Measurements from ENCODE around the gene EHD3.

Gene EHD3

DNA sequence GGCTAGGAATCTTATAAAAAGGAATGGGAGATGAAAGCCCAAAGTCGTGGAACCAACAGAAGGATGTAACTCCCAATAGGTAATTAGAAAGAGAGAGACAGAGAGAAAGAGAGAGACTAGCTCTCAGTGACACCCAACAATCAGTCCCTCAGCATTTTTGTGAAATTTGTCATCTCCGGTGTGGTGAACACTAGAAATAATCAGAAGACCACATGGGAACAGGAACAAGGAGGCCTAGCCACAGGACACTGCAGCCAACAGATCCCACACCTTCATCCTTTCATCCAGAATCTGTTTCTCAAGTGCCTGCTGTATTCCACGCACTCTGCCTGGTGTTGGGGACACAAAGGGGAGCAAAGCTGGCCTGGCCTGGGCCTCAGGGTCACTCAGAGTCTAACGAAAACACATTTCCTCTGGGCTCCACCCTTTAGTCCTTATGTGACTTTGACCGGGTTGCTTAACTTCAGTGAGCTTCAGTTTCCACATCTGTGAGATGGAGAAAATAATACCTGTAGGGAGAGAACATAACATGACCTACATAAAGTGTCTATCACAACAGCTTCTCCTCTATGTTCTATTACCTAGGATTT, 53.1 kb downstream of the EHD3 start:
- H2AFZ ChIP-seq (ENCODE audit: low read length), result no peak overlapping the region
- no peaks in the 10 kb centered on the region for H3F3A ChIP-seq (ENCODE audit: insufficient read depth, low read length)
- no peak overlapping the region for H3K9ac ChIP-seq (ENCODE audit: low read length)
- no peaks in the 10 kb centered on the region for H3K79me2 ChIP-seq (ENCODE audit: insufficient read depth, low read length)
- no peak overlapping the region for H3K27ac ChIP-seq (ENCODE audit: low read depth, low read length, poor library complexity, severe bottlenecking)
- no peaks in the 10 kb centered on the region for H3K9me2 ChIP-seq (ENCODE audit: low read depth, low read length)
- no peak overlapping the region for H3K4me3 ChIP-seq (ENCODE audit: low read depth, low read length, poor library complexity, severe bottlenecking)
- no peaks in the 10 kb centered on the region for H4K20me1 ChIP-seq (ENCODE audit: insufficient read depth, low read length)
- no peaks in the 10 kb centered on the region for H3K9me3 ChIP-seq (ENCODE audit: low read length)
- H3K36me3 ChIP-seq (ENCODE audit: insufficient read depth, low read length), result no peaks in the 10 kb centered on the region
- no peaks in the 10 kb centered on the region for H3K4me1 ChIP-seq (ENCODE audit: insufficient read depth, low read length, severe bottlenecking)
- no peaks in the 10 kb centered on the region for H3K27me3 ChIP-seq (ENCODE audit: insufficient read depth, low read length)
- H3K4me2 ChIP-seq (ENCODE audit: low read length), result no peak overlapping the region
- TF ChIP-seq, protein P1, sequence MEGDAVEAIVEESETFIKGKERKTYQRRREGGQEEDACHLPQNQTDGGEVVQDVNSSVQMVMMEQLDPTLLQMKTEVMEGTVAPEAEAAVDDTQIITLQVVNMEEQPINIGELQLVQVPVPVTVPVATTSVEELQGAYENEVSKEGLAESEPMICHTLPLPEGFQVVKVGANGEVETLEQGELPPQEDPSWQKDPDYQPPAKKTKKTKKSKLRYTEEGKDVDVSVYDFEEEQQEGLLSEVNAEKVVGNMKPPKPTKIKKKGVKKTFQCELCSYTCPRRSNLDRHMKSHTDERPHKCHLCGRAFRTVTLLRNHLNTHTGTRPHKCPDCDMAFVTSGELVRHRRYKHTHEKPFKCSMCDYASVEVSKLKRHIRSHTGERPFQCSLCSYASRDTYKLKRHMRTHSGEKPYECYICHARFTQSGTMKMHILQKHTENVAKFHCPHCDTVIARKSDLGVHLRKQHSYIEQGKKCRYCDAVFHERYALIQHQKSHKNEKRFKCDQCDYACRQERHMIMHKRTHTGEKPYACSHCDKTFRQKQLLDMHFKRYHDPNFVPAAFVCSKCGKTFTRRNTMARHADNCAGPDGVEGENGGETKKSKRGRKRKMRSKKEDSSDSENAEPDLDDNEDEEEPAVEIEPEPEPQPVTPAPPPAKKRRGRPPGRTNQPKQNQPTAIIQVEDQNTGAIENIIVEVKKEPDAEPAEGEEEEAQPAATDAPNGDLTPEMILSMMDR (IDR thresholded peaks at IDR 0.05; ENCODE audit: low read length), result no peak

DNA sequence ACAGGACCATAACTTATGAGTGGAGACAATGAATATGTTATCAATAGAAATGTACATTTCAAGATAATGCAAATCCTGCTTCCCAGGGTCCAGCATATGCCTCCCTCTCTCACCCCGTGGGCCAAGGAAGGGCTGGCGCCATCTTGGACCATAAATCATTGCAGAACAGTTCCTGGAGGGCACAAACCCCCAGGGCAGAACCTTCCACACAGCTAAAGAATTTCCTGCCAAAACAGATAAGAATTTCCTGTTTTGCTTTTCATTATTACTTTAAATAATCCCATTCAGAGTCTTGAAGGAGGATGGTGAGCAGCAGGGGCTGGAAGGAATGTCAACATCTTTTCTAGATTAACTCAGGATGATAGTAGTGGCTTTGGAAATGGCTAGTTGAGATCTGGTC, 53.7 kb downstream of the EHD3 start:
- no peaks in the 10 kb centered on the region for H3K79me2 ChIP-seq (ENCODE audit: insufficient read depth, low read length)
- no peaks in the 10 kb centered on the region for H3K4me1 ChIP-seq (ENCODE audit: insufficient read depth, low read length, severe bottlenecking)
- H3K9me3 ChIP-seq (ENCODE audit: low read length), result no peaks in the 10 kb centered on the region
- H3F3A ChIP-seq (ENCODE audit: insufficient read depth, low read length), result no peaks in the 10 kb centered on the region
- no peak overlapping the region for H3K9ac ChIP-seq (ENCODE audit: low read length)
- no peaks in the 10 kb centered on the region for H3K36me3 ChIP-seq (ENCODE audit: insufficient read depth, low read length)
- no peaks in the 10 kb centered on the region for H4K20me1 ChIP-seq (ENCODE audit: insufficient read depth, low read length)
- no peak overlapping the region for H3K4me3 ChIP-seq (ENCODE audit: low read depth, low read length, poor library complexity, severe bottlenecking)
- no peaks in the 10 kb centered on the region for H3K27me3 ChIP-seq (ENCODE audit: insufficient read depth, low read length)
- H3K27ac ChIP-seq (ENCODE audit: low read depth, low read length, poor library complexity, severe bottlenecking), result no peak overlapping the region
- no peak overlapping the region for H2AFZ ChIP-seq (ENCODE audit: low read length)
- TF ChIP-seq, protein P1 (IDR thresholded peaks at IDR 0.05; ENCODE audit: low read length), result no peak
- no peak for TF ChIP-seq EZH2 (IDR thresholded peaks at IDR 0.05; ENCODE audit: borderline replicate concordance, low read length)
- H3K4me2 ChIP-seq (ENCODE audit: low read length), result no peak overlapping the region
- H3K9me2 ChIP-seq (ENCODE audit: low read depth, low read length), result no peaks in the 10 kb centered on the region

DNA sequence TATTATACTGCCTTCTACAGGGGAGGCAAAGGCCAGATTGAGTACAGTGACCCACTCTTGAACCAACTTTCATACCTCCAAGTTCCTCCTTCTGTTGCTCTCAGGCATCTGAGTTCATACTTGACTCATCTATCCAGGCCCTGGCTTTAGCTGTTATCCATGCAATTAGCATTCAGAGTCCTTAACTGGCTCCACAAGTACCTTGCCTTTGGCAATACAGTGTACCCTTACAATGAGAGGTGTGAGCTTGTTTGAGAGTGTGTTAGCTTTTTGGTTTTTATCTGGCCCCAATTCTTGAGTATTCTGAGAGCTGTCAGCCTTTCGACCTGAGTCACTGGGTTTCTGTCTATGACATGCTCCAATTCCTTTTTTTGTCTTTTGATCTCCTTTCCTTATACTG, 60.2 kb downstream of the EHD3 start:
- no peaks in the 10 kb centered on the region for H3F3A ChIP-seq (ENCODE audit: insufficient read depth, low read length)
- no peaks in the 10 kb centered on the region for H3K79me2 ChIP-seq (ENCODE audit: insufficient read depth, low read length)
- no peak overlapping the region for H3K4me3 ChIP-seq (ENCODE audit: low read depth, low read length, poor library complexity, severe bottlenecking)
- no peak overlapping the region for H2AFZ ChIP-seq (ENCODE audit: low read length)
- H3K4me2 ChIP-seq (ENCODE audit: low read length), result no peak overlapping the region
- no peaks in the 10 kb centered on the region for H3K9me2 ChIP-seq (ENCODE audit: low read depth, low read length)
- no peak for TF ChIP-seq EZH2 (IDR thresholded peaks at IDR 0.05; ENCODE audit: borderline replicate concordance, low read length)
- TF ChIP-seq, protein P1 (IDR thresholded peaks at IDR 0.05; ENCODE audit: low read length), result no peak
- H3K9ac ChIP-seq (ENCODE audit: low read length), result no peak overlapping the region
- no peak overlapping the region for H3K27ac ChIP-seq (ENCODE audit: low read depth, low read length, poor library complexity, severe bottlenecking)
- H3K4me1 ChIP-seq (ENCODE audit: insufficient read depth, low read length, severe bottlenecking), result no peaks in the 10 kb centered on the region
- no peaks in the 10 kb centered on the region for H3K36me3 ChIP-seq (ENCODE audit: insufficient read depth, low read length)
- no peaks in the 10 kb centered on the region for H3K27me3 ChIP-seq (ENCODE audit: insufficient read depth, low read length)
- no peaks in the 10 kb centered on the region for H3K9me3 ChIP-seq (ENCODE audit: low read length)
- H4K20me1 ChIP-seq (ENCODE audit: insufficient read depth, low read length), result no peaks in the 10 kb centered on the region

Measured in OCI-LY1 (cell line).